T-helper 2 cell (primary cell): ENCODE results near the gene PGM2L1.

Experiments used
- DNase-seq, 5 experiments: peaks; one replicate each; pipeline versions ENCODE4 v3.0.0 to v3.0.0-alpha.2; 2012 to 2022

The PGM2L1 gene

GRCh38 chr11:74288161-74288560 is 110.1 kb downstream of the PGM2L1 start:
- no peak for DNase-seq

GRCh38 chr11:74284466-74284865 is 113.8 kb downstream of the PGM2L1 start:
- DNase-seq: no peak

- no peak for DNase-seq
Measured at GRCh38 chr11:74283580-74284180, 114.6 kb downstream of the PGM2L1 start.

- DNase-seq: peak in 1 of 5 experiments; percentile 53
Measured at GRCh38 chr11:74282914-74283371, 115.3 kb downstream of the PGM2L1 start.

- DNase-seq: no peak
Measured at GRCh38 chr11:74282421-74282820, 115.8 kb downstream of the PGM2L1 start.

GRCh38 chr11:74280494-74280893 is 117.7 kb downstream of the PGM2L1 start:
- DNase-seq: no peak
